HG03139 (cell line): ENCODE results near the gene CYP27C1.

Experiments used
- ATAC-seq: cut with Tn5 transposase; IDR thresholded peaks from one replicate; pipeline ENCODE4 v1.9.1; 2021; ENCODE audit not compliant: unreplicated experiment

Gene CYP27C1

GRCh38 chr2:127195140-127196074, 24.7 kb downstream of the CYP27C1 start:
- ATAC-seq, result no peak

GRCh38 chr2:127194447-127194846, 25.7 kb downstream of the CYP27C1 start:
- no peak for ATAC-seq

GRCh38 chr2:127193967-127194280, 26.2 kb downstream of the CYP27C1 start:
- no peak for ATAC-seq

- ATAC-seq, result no peak
Measured at GRCh38 chr2:127193164-127193966, 26.7 kb downstream of the CYP27C1 start.

- no peak for ATAC-seq
Measured at GRCh38 chr2:127191331-127192219, 28.5 kb downstream of the CYP27C1 start.

- ATAC-seq, result no peak
Measured at GRCh38 chr2:127188797-127189196, 31.3 kb downstream of the CYP27C1 start.

GRCh38 chr2:127187831-127188230, 32.3 kb downstream of the CYP27C1 start:
- ATAC-seq, result no peak

GRCh38 chr2:127187081-127187775, 32.9 kb downstream of the CYP27C1 start:
- ATAC-seq, result no peak

GRCh38 chr2:127185705-127186104, 34.4 kb downstream of the CYP27C1 start:
- ATAC-seq, result no peak

- no peak for ATAC-seq
Measured at GRCh38 chr2:127185093-127185492, 35.0 kb downstream of the CYP27C1 start.

- ATAC-seq, result no peak
Measured at GRCh38 chr2:127183771-127184170, 36.3 kb downstream of the CYP27C1 start.

GRCh38 chr2:127182626-127183458, 37.3 kb downstream of the CYP27C1 start:
- ATAC-seq, result no peak

- no peak for ATAC-seq
Measured at GRCh38 chr2:127181851-127182250, 38.2 kb downstream of the CYP27C1 start.

- no peak for ATAC-seq
Measured at GRCh38 chr2:127179766-127180165, 40.3 kb downstream of the CYP27C1 start.

GRCh38 chr2:127177617-127178263, 42.4 kb downstream of the CYP27C1 start:
- no peak for ATAC-seq

GRCh38 chr2:127176371-127177311, 43.5 kb downstream of the CYP27C1 start:
- ATAC-seq, result no peak

GRCh38 chr2:127175751-127176354, 44.2 kb downstream of the CYP27C1 start:
- ATAC-seq, result no peak
